ENCODE data around the gene CHST11.

Gene CHST11

DNA sequence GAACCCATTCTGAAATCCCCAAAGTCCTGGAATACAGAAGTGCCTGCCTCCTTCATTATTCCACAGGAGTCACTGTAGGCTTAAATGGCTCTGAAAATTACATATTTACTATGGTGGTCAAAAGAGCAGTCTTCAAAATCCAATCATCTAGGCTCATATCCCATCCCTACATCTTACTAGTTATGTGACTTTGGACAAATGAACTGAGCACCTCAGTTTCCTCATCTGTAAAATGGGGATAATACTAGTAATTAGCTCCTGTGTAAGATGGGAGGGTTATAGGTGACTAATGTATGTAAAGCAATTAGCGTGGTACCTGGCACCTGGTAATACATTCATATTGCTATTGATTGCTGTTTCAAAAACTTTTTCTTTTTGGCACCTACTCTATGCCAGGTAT is 243.6 kb downstream of the CHST11 start (continued):
- TF ChIP-seq, protein P1, sequence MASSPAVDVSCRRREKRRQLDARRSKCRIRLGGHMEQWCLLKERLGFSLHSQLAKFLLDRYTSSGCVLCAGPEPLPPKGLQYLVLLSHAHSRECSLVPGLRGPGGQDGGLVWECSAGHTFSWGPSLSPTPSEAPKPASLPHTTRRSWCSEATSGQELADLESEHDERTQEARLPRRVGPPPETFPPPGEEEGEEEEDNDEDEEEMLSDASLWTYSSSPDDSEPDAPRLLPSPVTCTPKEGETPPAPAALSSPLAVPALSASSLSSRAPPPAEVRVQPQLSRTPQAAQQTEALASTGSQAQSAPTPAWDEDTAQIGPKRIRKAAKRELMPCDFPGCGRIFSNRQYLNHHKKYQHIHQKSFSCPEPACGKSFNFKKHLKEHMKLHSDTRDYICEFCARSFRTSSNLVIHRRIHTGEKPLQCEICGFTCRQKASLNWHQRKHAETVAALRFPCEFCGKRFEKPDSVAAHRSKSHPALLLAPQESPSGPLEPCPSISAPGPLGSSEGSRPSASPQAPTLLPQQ (tag by site-specific recombination; IDR thresholded peaks at IDR 0.05) = no peak
- TF ChIP-seq, protein P2, sequence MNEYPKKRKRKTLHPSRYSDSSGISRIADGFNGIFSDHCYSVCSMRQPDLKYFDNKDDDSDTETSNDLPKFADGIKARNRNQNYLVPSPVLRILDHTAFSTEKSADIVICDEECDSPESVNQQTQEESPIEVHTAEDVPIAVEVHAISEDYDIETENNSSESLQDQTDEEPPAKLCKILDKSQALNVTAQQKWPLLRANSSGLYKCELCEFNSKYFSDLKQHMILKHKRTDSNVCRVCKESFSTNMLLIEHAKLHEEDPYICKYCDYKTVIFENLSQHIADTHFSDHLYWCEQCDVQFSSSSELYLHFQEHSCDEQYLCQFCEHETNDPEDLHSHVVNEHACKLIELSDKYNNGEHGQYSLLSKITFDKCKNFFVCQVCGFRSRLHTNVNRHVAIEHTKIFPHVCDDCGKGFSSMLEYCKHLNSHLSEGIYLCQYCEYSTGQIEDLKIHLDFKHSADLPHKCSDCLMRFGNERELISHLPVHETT (tag by site-specific recombination; IDR thresholded peaks at IDR 0.05) = no peak
- TF ChIP-seq HOXD13 (CRISPR knock-in tag; IDR thresholded peaks at IDR 0.05; ENCODE audit: borderline replicate concordance) = no peak
- no peak for TF ChIP-seq ZNF221 (tag by site-specific recombination; IDR thresholded peaks at IDR 0.05; ENCODE audit: borderline replicate concordance)

DNA sequence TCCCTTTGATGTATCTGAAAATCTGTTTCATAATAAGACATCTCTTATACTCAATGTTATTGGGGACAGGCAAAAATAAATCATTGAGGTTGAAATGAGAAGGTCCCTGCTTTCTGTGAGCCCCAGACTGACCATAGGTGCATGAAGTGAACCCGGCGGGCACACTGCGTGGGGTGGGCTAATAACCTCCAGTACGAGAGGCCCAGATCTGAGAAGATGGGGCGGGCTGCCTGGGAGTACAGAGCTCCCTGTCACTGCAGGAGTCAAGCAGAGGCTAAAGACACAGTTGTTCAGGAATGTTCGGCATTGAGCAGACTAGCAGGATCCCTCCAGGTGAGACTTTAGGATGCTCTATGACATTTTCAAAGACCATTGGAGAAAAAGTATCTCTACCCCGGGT is 244.6 kb downstream of the CHST11 start:
- H3K4me1 ChIP-seq (ENCODE audit: control insufficient read depth, insufficient read depth, low read length) = no peaks in the 10 kb centered on the region
- POLR2A ChIA-PET = no interaction called here
- H3K36me3 ChIP-seq (ENCODE audit: control insufficient read depth in 2 of 2, insufficient read depth in 1 of 2, low read length in 2 of 2) = no peaks in the 10 kb centered on the region

DNA sequence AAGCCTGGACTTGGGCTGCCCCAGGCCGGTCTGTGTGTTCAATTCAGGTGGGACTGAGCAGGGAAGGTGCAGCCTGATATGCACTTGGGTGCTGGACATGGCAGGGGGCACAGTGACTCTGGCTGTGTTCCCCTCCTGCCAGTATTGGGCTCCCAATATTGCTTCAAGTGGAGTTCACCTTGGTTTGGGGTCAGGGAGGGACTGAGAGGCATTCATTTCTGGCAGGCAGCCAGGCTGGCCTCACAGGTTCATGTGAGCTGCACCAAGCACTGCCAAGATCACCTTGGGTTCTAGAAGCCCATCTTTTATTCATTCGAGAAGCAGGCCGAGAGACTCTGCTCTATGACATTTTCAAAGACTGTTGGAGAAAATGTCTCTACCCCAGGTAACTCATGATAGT is 245.0 kb downstream of the CHST11 start:
- Histone ChIP-seq H3K27ac (ENCODE audit: extremely low read depth, low read depth, low read length) (no peak overlapping the region), H3K4me1 (ENCODE audit: control insufficient read depth, insufficient read depth, low read length) (no peaks in the 10 kb centered on the region), H3K36me3 (ENCODE audit: control insufficient read depth in 2 of 2, insufficient read depth in 1 of 2, low read length in 2 of 2) (no peaks in the 10 kb centered on the region), H3K9me3 (ENCODE audit: control insufficient read depth, insufficient read depth, low read depth, low read length) (no peaks in the 10 kb centered on the region), H3K4me3 (ENCODE audit: low read depth, low read length) (no peak overlapping the region)
- POLR2A ChIA-PET = no interaction called here
- TF ChIP-seq, protein P3, sequence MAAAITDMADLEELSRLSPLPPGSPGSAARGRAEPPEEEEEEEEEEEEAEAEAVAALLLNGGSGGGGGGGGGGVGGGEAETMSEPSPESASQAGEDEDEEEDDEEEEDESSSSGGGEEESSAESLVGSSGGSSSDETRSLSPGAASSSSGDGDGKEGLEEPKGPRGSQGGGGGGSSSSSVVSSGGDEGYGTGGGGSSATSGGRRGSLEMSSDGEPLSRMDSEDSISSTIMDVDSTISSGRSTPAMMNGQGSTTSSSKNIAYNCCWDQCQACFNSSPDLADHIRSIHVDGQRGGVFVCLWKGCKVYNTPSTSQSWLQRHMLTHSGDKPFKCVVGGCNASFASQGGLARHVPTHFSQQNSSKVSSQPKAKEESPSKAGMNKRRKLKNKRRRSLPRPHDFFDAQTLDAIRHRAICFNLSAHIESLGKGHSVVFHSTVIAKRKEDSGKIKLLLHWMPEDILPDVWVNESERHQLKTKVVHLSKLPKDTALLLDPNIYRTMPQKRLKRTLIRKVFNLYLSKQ (tag by site-specific recombination; IDR thresholded peaks at IDR 0.05; ENCODE audit: borderline replicate concordance) = no peak
- TF ChIP-seq ZNF843 (tag by site-specific recombination; IDR thresholded peaks at IDR 0.05) = no peak
- TF ChIP-seq ZNF146 (tag by site-specific recombination; IDR thresholded peaks at IDR 0.05) = no peak
- CTCF ChIA-PET = interaction anchor here (1.6 kb wide), 1 partner anchor 320 kb away, joined by 6 read pairs; no protein-coding TSS in a partner anchor

More for the DNA sequence above, 244.6 kb downstream of the CHST11 start:
- H3K27ac ChIP-seq (ENCODE audit: extremely low read depth, low read depth, low read length) = no peak overlapping the region
- TF ChIP-seq ZNF23 (tag by site-specific recombination; IDR thresholded peaks at IDR 0.05; ENCODE audit: borderline replicate concordance) (no peak), SP3 (tag by site-specific recombination; IDR thresholded peaks at IDR 0.05) (no peak), ZBTB20 (tag by site-specific recombination; IDR thresholded peaks at IDR 0.05) (no peak)
- H3K4me3 ChIP-seq (ENCODE audit: low read depth, low read length) = no peak overlapping the region
- CTCF ChIA-PET = no interaction called here
- H3K9me3 ChIP-seq (ENCODE audit: control insufficient read depth, insufficient read depth, low read depth, low read length) = no peaks in the 10 kb centered on the region

DNA sequence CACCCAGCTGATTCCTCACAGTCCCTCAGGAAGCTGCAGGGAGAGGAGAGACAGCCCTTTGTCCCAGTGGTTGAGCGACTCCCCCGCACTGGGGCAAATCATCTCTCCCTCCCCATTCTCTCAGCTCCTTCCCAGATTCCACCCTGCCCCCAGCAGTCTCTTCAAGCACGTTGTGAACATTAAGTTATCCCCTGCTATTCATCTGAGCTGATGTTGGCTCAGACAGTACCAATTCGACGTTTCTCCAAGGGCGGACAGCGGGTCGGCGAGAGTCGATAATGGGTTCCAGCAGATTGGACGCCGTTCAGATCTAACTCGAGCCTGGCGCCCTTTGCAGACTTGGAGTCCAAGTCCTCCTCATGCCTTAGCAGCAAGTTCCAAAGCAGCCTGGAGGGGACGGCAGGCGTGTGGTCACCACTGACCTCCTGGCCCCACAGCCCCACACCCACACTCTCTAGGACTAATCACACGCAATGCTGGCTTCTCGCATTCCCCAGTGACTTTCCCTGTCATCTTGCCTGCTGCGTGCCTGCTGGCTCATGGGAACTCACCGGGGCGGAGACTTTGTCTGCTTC is 245.9 kb downstream of the CHST11 start:
- TF ChIP-seq WT1 (tag by site-specific recombination; IDR thresholded peaks at IDR 0.05) (0 out of 2 replicates have a peak, but pooled peaks have one; percentile 39), ZNF292 (tag by site-specific recombination; IDR thresholded peaks at IDR 0.05; ENCODE audit: borderline replicate concordance, low read depth) (no peak), ZFP37 (tag by site-specific recombination; IDR thresholded peaks at IDR 0.05) (no peak), GLIS2 (tag by site-specific recombination; IDR thresholded peaks at IDR 0.05) (no peak), ZNF114 (tag by site-specific recombination; IDR thresholded peaks at IDR 0.05) (no peak)
- Histone ChIP-seq H3K4me1 (ENCODE audit: control insufficient read depth, insufficient read depth, low read length) (no peaks in the 10 kb centered on the region), H3K36me3 (ENCODE audit: control insufficient read depth in 2 of 2, insufficient read depth in 1 of 2, low read length in 2 of 2) (no peaks in the 10 kb centered on the region), H3K9me3 (ENCODE audit: control insufficient read depth, insufficient read depth, low read depth, low read length) (no peaks in the 10 kb centered on the region), H3K4me3 (ENCODE audit: low read depth, low read length) (no peak overlapping the region), H3K27ac (ENCODE audit: extremely low read depth, low read depth, low read length) (no peak overlapping the region)
- CTCF ChIA-PET = interaction anchor here (0.7 to 1.6 kb wide), 2 partner anchors 243 to 321 kb away, joined by 3 to 6 read pairs; no protein-coding TSS in a partner anchor
- POLR2A ChIA-PET = no interaction called here

Data from HEK293 (cell line).